Testis (tissue), 3 donors: ENCODE results near the gene ATRNL1. TPM values are rescaled to one million over a fixed set of nuclear protein-coding genes. Genes with fewer than 3 reads are reported as not detected.

ENCODE experiments used
- DNase-seq: peaks from one replicate; pipeline ENCODE4 v3.0.0-alpha.2; 2019
- H3K27ac ChIP-seq, 2 donors: fragments of 200-600 bp; sonication (generic); one replicate each; pipeline ENCODE4 v1.5.1; 2019
- H3K27me3 ChIP-seq: fragments of 200-600 bp; sonication (generic); one replicate; pipeline ENCODE4 v1.5.1; 2019
- H3K36me3 ChIP-seq: fragments of 200-600 bp; sonication (generic); one replicate; pipeline ENCODE4 v1.5.1; 2017; ENCODE audit warnings: low read depth; ENCODE audit errors: missing control alignments
- H3K4me1 ChIP-seq: fragments of 200-600 bp; sonication (generic); one replicate; pipeline ENCODE4 v1.5.1; 2019
- H3K4me3 ChIP-seq, 2 donors: fragments of 200-600 bp; sonication (generic); one replicate each; pipeline ENCODE4 v1.5.1; 2017 to 2019
- H3K9me3 ChIP-seq: fragments of 200-600 bp; sonication (generic); one replicate; pipeline ENCODE4 v1.5.1; 2017
- POLR2A ChIP-seq: fragments of 450-650 bp; IDR thresholded peaks from one replicate; pipeline ENCODE4 v1.6.1; 2017; ENCODE audit warnings: antibody characterized with exemption, mild to moderate bottlenecking, moderate library complexity
- WGBS, 2 donors: methylation state at CpG; one replicate each; pipeline ENCODE4 v1.1.5; 2018; 5-methylcytosine and 5-hydroxymethylcytosine counted together
- intact Hi-C: fragments of 100-400 bp; cut with DNase I; formaldehyde crosslinking; loops from one replicate; pipeline ENCODE4 v1.15.1; 2023; ENCODE audit warnings: low total_unique reads
- polyA plus RNA-seq: library from polyadenylated mRNA; stranded (reverse); fragments of 350-450 nt; fragmentation: Illumina TruSeq; extraction: RNeasy Lipid Tissue Mini Kit (QIAGEN cat#74804); gene quantifications from one replicate; pipeline ENCODE4 v1.2.3, GENCODE V29; 2014; ENCODE audit warnings: low read depth, low replicate concordance; ENCODE audit not compliant: insufficient read depth
- total RNA-seq, 2 donors: library from RNA; depleted of rRNA; stranded (reverse); fragments of >200 nt; gene quantifications; one replicate each; pipeline ENCODE4 v1.2.3, GENCODE V29; 2016
- TF ChIP-seq, protein P1 (sequence below), 3 experiments: fragments of 450-650 bp in 2 of 3; fragments of 200-600 bp in 1 of 3; sonication (generic) in 1 of 3; IDR thresholded peaks; one replicate each; pipeline ENCODE4 v1.5.1; 2016 to 2019; ENCODE audit warnings: antibody characterized with exemption in 3 of 3, mild to moderate bottlenecking in 2 of 3, moderate library complexity in 1 of 3

Gene ATRNL1
- total and polyA plus RNA-seq, 3 donors from 2014 or later, result 32.4 to 61.3 (median 45.7) TPM

- no peaks in the 10 kb centered on the region for H3K36me3 ChIP-seq
- WGBS, 2 donors, result 95 to 99% methylated on average over 2 of the region's 2 CpGs
- no peak for TF ChIP-seq POLR2A
- TF ChIP-seq, protein P1, sequence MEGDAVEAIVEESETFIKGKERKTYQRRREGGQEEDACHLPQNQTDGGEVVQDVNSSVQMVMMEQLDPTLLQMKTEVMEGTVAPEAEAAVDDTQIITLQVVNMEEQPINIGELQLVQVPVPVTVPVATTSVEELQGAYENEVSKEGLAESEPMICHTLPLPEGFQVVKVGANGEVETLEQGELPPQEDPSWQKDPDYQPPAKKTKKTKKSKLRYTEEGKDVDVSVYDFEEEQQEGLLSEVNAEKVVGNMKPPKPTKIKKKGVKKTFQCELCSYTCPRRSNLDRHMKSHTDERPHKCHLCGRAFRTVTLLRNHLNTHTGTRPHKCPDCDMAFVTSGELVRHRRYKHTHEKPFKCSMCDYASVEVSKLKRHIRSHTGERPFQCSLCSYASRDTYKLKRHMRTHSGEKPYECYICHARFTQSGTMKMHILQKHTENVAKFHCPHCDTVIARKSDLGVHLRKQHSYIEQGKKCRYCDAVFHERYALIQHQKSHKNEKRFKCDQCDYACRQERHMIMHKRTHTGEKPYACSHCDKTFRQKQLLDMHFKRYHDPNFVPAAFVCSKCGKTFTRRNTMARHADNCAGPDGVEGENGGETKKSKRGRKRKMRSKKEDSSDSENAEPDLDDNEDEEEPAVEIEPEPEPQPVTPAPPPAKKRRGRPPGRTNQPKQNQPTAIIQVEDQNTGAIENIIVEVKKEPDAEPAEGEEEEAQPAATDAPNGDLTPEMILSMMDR (IDR thresholded peaks at IDR 0.05), result no peak
Measured at GRCh38 chr10:115861455-115861854, 768.3 kb downstream of the ATRNL1 start.

DNA sequence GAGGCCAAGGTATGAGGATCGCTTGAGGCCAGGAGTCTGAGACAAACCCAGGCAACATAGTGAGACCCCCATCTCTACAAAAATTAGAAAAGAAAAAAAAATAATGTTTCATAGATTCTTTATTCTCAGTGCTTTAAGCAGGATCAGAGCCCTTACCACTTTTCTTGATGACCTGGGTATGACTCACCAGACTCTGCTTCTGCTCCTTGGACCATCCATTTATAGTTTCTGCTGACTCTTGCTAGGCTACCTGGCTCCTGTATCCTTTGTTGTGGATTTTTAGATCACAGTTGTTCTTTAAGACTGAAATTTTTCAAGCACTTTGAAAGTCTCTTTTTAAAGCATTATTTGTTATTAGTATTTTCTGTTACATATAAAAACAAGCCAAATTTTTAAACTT, 768.7 kb downstream of the ATRNL1 start:
- TF ChIP-seq, protein P1 (IDR thresholded peaks at IDR 0.05), result no peak
- no peak for TF ChIP-seq POLR2A
- H3K4me3 ChIP-seq, result no peak overlapping the region
- no peaks in the 10 kb centered on the region for H3K4me1 ChIP-seq
- no peaks in the 10 kb centered on the region for H3K9me3 ChIP-seq
- H3K36me3 ChIP-seq, result no peaks in the 10 kb centered on the region
- intact Hi-C loops, result no loop called here
- no peak overlapping the region for H3K27ac ChIP-seq
- H3K27me3 ChIP-seq, result no peaks in the 10 kb centered on the region
- DNase-seq, result no peak
- 97 to 100% methylated on average over 1 of the region's 1 CpG for WGBS, 2 donors

More at GRCh38 chr10:115861455-115861854, 768.3 kb downstream of the ATRNL1 start:
- Histone ChIP-seq H3K27me3 (no peaks in the 10 kb centered on the region), H3K4me1 (no peaks in the 10 kb centered on the region), H3K27ac (no peak overlapping the region), H3K9me3 (no peaks in the 10 kb centered on the region), H3K4me3 (no peak overlapping the region)
- DNase-seq, result no peak
- intact Hi-C loops, result no loop called here

DNA sequence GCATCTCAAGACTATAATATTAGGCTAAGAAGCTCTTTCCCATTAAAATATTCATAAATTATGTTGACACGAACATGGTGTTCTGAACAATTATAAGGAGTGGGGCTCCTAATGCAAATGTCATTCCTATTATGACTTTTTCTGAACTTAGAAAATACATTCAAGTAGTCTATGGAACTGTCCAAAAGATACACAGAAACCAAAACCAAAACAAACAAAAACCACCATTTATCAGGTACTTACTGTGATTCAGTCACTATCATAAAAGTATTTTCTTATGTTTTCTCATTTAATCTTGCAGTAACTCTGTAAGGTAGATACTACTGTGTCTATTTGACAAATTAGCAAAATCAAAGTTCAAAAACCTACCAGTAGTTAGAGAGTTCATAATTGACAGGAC, 773.0 kb downstream of the ATRNL1 start:
- H3K9me3 ChIP-seq, result no peaks in the 10 kb centered on the region
- H3K27ac ChIP-seq, result no peak overlapping the region
- H3K36me3 ChIP-seq, result no peaks in the 10 kb centered on the region
- H3K27me3 ChIP-seq, result no peaks in the 10 kb centered on the region
- DNase-seq, result no peak
- intact Hi-C loops, result no loop called here
- TF ChIP-seq, protein P1 (IDR thresholded peaks at IDR 0.05), result no peak
- no peak for TF ChIP-seq POLR2A
- H3K4me3 ChIP-seq, result no peak overlapping the region
- 65 to 67% methylated on average over 1 of the region's 1 CpG for WGBS, 2 donors
- peaks cover 5% of the 10 kb centered on the region for H3K4me1 ChIP-seq

GRCh38 chr10:115866691-115867090, 773.5 kb downstream of the ATRNL1 start:
- Histone ChIP-seq H3K9me3 (no peaks in the 10 kb centered on the region), H3K4me3 (no peak overlapping the region), H3K27ac (no peak overlapping the region), H3K27me3 (no peaks in the 10 kb centered on the region), H3K4me1 (peaks cover 5% of the 10 kb centered on the region), H3K36me3 (no peaks in the 10 kb centered on the region)
- intact Hi-C loops, result no loop called here
- WGBS, 2 donors, result 92 to 94% methylated on average over 4 of the region's 4 CpGs
- no peak for DNase-seq
- TF ChIP-seq, protein P1 (IDR thresholded peaks at IDR 0.05), result no peak
- TF ChIP-seq POLR2A, result no peak

DNA sequence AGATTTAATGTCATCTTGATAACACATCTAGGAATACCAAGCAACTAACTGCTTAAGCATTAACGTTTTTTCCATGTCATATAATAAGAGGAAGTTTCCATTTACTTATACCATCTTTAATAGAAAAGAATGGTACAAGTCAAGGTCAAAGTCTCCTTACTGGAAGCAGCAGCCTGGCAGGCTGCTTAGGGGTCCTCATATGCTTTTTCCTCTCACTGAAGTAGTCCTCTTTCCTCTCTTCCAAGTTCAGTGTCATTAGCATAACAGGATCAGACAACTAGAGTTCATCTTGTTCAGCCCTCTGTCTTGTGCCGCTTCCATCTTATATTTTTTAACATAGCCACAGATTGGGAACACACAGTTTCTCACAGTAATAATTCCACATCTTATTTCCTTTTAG, 774.1 kb downstream of the ATRNL1 start:
- Histone ChIP-seq H3K27ac (no peak overlapping the region), H3K27me3 (no peaks in the 10 kb centered on the region), H3K36me3 (no peaks in the 10 kb centered on the region), H3K4me3 (no peak overlapping the region), H3K4me1 (peaks cover 5% of the 10 kb centered on the region), H3K9me3 (no peaks in the 10 kb centered on the region)
- TF ChIP-seq, protein P1 (IDR thresholded peaks at IDR 0.05), result no peak
- TF ChIP-seq POLR2A, result no peak
- WGBS, 2 donors, result 29 to 43% methylated on average over 2 of the region's 2 CpGs
- DNase-seq, result no peak
- intact Hi-C loops, result no loop called here
